Head of caudate nucleus (tissue), 42 donors: ENCODE measurements around the gene HDAC1.
"Not testable (repeated sequence)": the region's sequence is repeated elsewhere in the genome, so short reads cannot be mapped to it uniquely, and the experiment has no call there.

Experiments
- DNase-seq, 42 donors: peaks; one replicate each; pipeline versions ENCODE4 v3.0.0 to v3.0.0-alpha.2; 2020 to 2021; ENCODE audit warnings: mixed read lengths in 7 of 42
- intact Hi-C: fragments of 100-400 bp; cut with DNase I; formaldehyde crosslinking; loops from one replicate; pipeline ENCODE4 v1.15.0; 2022

HDAC1 gene

GRCh38 chr1:32291708-32292538 lies at the start of gene HDAC1:
Gene HDAC1, plus strand, starts transcription at chr1:32292083. Its CDS starts 87 bp downstream, at chr1:32292170.
- intact Hi-C loops, result loop anchor here (2.0 kb wide), 1 partner anchor 49 kb away; no protein-coding TSS in a partner anchor
- peak; percentile 78 to 95 (median 89) for DNase-seq

DNA sequence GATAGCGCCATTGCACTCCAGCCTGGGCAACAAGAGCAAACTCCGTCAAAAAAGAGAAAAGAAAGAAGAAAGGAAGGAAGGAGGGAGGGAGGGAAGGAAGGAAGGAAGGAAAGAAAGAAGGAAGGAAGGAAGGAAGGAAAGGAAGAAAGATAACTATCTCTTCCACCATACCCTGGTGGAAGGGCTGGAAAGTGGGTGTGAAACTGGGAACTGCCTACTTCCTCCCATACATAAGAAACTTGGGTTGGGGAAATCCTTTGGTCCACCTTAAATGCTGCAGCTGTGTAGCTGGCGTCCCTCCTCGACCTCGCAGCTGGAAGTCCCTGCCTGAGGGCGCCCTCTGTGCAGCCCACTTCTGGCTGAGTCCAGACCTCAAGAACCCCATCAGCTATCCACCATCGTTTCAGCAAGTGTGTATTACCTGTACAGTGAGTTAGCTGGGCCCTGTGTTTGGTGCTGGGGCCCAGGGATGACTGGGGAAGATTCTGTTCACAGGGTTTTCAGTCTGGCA lies 49.5 kb upstream of the HDAC1 start:
- peak; percentile 44 to 88 (median 68) for DNase-seq
- intact Hi-C loops, result loop anchor here (2.0 kb wide), 1 partner anchor 50 kb away; the partner anchor contains the start of gene HDAC1

DNA sequence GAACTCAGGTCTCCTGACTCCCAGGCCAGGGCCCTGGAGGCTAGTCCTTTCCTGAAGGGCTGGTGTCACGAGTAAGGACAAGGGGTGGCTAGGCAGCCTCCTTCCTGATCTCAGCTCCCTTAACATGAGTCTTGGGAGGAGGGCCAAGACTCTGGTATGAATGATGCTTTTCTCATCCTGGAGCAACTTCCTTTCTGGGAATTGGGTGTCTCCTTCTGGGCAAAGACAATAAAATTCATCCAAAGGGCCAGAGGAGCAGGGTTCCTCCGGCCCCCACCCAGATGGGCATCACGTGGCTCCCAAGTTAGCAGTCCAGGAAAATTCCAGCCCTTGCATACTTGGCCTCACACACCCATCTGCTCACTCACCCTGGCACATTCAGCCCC lies 45.0 kb upstream of the HDAC1 start, which contains the start of gene FAM167B:
Gene FAM167B (plus strand): TSS at position 335 of the 386 bp plus-strand sequence. CDS start 200 bp downstream, outside the sequence.
- intact Hi-C loops, result no loop called here
- DNase-seq, result no peak

GRCh38 chr1:32247452-32247851 lies 44.4 kb upstream of the HDAC1 start:
- DNase-seq, result no peak
- intact Hi-C loops, result no loop called here

DNA sequence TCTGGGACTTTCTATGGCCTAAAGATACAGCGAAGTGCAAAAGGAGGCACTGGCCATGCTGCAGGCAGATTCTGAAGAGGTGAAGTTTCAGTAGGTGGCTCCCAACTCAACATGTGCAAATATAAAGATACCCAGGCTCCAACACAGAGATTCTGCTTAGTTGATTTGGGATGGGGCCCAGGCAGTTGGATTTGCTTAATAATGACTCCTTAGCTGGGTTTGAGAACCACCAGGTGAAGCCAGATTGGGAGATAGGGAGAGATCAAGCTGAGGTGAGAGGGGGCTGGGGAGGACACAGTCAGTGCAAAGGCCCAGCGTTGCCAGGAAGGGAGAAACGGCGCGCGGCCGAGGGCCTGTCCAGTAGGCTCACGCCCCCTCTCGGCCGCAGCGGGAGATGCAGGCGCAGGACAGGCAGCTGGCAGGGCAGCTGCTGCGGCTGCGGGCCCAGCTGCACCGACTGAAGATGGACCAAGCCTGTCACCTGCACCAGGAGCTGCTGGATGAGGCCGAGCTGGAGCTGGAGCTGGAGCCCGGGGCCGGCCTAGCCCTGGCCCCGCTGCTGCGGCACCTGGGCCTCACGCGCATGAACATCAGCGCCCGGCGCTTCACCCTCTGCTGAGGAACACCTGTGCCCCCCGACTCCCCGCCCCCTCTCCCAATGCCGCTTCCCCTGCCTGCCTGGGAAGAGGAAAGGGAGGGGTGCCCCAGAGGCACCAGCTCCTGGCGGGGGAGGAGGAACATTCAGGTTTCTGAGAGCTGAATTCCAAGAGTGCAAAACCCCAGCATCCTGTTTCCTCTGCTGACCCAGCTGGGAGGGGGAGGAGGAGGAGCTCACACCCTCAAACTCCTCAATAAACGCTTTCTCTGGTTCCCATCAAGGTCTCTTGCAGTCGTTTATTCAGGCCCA lies 43.6 kb upstream of the HDAC1 start:
- intact Hi-C loops, result no loop called here
- DNase-seq, result peak in 40 of 42 donors; percentile 23 to 75 (median 55)

- intact Hi-C loops, result no loop called here
- no peak for DNase-seq
Measured at GRCh38 chr1:32249831-32250525, 41.9 kb upstream of the HDAC1 start.

DNA sequence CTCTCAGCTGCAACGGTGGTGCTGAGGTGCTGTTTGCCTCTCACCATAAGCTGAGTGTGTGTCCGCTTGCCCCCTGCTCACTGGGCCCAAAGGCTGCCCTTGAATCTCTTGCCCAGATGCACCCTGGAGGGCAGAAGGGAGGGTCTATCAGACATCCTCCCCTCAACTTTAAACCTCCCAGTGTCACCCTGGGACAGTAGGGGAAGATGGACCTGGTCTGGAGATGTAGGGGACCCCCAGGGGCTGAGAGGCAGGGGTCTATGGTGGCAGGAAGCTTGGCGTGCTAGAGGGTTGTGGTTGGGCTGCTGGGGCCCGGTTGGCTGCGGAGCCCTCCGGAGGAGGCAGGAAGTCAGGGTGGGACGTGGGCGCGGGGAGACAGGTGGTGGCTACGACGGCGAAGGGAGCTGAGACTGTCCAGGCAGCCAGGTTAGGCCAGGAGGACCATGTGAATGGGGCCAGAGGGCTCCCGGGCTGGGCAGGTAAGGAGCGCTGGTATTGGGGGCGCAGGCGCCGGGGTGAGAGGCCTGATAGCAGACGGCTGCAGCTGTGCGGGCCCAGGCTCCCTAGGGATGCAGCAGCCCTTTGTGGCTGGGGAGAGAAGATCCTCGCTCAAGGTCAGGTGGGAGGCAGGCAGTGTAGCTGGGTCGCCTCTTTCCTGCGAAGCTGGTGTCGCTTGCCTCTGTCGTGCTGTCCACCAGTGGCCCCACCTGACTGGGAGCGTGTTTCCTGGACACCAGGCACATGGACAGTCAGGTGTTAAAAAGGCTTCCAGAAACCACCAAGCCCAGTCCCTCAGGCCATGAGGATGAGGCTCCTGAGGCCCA lies 40.8 kb upstream of the HDAC1 start, which contains the start of gene LCK:
Gene LCK (plus strand): TSS at position 373 of the 824 bp plus-strand sequence. CDS start 23,065 bp downstream, outside the sequence.
- intact Hi-C loops, result no loop called here
- no peak for DNase-seq

- intact Hi-C loops, result no loop called here
- DNase-seq, result no peak
Measured at GRCh38 chr1:32255072-32256071, 36.5 kb upstream of the HDAC1 start.

GRCh38 chr1:32256473-32257226 lies 35.2 kb upstream of the HDAC1 start:
- intact Hi-C loops, result no loop called here
- no peak for DNase-seq

- no peak for DNase-seq
- intact Hi-C loops, result no loop called here
Measured at GRCh38 chr1:32257227-32257508, 34.7 kb upstream of the HDAC1 start.

DNA sequence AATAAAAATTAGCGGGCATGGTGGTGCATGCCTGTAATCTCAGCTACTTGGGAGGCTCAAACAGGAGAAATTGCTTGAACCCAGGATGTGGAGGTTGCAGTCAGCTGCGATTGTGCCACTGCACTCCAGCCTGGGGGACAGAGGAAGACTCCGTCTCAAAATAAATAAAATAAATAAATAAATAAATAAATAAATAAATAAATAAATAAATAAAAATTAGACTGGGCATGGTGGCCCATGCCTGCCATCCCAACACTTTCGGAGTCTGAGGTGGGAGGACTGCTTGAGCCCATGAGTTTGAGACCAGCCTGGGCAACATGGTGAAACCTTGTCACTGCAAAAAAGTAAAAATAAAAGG lies 28.7 kb upstream of the HDAC1 start:
- intact Hi-C loops, DNase-seq: not testable (repeated sequence)

GRCh38 chr1:32263744-32264143 lies 28.1 kb upstream of the HDAC1 start:
- no peak for DNase-seq
- intact Hi-C loops, result no loop called here

- DNase-seq, result no peak
- intact Hi-C loops, result no loop called here
Measured at GRCh38 chr1:32265846-32266245, 26.0 kb upstream of the HDAC1 start.

- DNase-seq, result no peak
- intact Hi-C loops, result no loop called here
Measured at GRCh38 chr1:32266921-32267591, 24.8 kb upstream of the HDAC1 start.

- intact Hi-C loops, result no loop called here
- no peak for DNase-seq
Measured at GRCh38 chr1:32269744-32270143, 22.1 kb upstream of the HDAC1 start.
